ENCODE data around the gene PM20D1.

DNA sequence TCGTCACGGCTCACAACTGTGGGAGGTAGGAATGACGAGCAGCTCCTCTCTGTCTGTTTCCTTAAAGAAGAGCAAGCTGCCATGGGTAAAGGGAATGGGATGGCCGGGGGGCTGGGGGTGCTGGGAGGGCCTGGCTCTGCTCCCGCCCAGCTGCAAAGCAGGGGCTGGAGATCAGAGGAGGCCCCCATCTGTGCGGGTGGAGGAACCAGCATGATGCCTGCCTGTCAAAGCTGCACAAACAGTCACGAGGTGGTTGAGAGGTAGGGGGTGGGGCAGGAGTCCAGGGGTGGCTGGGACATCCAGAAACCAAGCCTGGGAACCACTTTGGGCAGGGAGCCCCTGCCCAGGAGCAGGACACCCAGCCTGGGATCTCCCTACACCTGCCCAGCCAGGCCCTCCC lies 49.5 kb downstream of the PM20D1 start:
- TF ChIP-seq SMC3 (IDR thresholded peaks at IDR 0.05; ENCODE audit: low read depth, low read length) (no peak), NFIC (IDR thresholded peaks at IDR 0.05; ENCODE audit: borderline replicate concordance) (no peak), GABPA (IDR thresholded peaks at IDR 0.05; ENCODE audit: low read depth) (no peak), SIN3A (IDR thresholded peaks at IDR 0.05; ENCODE audit: borderline replicate concordance, low read depth, low read length) (no peak), POLR2AphosphoS5 (IDR thresholded peaks at IDR 0.05; ENCODE audit: low read depth, low read length) (no peak), TEAD4 (IDR thresholded peaks at IDR 0.05; ENCODE audit: borderline replicate concordance, insufficient read depth) (no peak), RAD21 (IDR thresholded peaks at IDR 0.05; ENCODE audit: low read length) (no peak), FOXJ3 (CRISPR knock-in tag; IDR thresholded peaks at IDR 0.05) (no peak), EP300 (IDR thresholded peaks at IDR 0.05; ENCODE audit: borderline replicate concordance in 1 of 2, low read depth in 1 of 2, low read length in 1 of 2) (no peak)
- TF ChIP-seq, protein P1, sequence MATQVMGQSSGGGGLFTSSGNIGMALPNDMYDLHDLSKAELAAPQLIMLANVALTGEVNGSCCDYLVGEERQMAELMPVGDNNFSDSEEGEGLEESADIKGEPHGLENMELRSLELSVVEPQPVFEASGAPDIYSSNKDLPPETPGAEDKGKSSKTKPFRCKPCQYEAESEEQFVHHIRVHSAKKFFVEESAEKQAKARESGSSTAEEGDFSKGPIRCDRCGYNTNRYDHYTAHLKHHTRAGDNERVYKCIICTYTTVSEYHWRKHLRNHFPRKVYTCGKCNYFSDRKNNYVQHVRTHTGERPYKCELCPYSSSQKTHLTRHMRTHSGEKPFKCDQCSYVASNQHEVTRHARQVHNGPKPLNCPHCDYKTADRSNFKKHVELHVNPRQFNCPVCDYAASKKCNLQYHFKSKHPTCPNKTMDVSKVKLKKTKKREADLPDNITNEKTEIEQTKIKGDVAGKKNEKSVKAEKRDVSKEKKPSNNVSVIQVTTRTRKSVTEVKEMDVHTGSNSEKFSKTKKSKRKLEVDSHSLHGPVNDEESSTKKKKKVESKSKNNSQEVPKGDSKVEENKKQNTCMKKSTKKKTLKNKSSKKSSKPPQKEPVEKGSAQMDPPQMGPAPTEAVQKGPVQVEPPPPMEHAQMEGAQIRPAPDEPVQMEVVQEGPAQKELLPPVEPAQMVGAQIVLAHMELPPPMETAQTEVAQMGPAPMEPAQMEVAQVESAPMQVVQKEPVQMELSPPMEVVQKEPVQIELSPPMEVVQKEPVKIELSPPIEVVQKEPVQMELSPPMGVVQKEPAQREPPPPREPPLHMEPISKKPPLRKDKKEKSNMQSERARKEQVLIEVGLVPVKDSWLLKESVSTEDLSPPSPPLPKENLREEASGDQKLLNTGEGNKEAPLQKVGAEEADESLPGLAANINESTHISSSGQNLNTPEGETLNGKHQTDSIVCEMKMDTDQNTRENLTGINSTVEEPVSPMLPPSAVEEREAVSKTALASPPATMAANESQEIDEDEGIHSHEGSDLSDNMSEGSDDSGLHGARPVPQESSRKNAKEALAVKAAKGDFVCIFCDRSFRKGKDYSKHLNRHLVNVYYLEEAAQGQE (IDR thresholded peaks at IDR 0.05; ENCODE audit: low read depth, low read length) = no peak
- TF ChIP-seq, protein P2, sequence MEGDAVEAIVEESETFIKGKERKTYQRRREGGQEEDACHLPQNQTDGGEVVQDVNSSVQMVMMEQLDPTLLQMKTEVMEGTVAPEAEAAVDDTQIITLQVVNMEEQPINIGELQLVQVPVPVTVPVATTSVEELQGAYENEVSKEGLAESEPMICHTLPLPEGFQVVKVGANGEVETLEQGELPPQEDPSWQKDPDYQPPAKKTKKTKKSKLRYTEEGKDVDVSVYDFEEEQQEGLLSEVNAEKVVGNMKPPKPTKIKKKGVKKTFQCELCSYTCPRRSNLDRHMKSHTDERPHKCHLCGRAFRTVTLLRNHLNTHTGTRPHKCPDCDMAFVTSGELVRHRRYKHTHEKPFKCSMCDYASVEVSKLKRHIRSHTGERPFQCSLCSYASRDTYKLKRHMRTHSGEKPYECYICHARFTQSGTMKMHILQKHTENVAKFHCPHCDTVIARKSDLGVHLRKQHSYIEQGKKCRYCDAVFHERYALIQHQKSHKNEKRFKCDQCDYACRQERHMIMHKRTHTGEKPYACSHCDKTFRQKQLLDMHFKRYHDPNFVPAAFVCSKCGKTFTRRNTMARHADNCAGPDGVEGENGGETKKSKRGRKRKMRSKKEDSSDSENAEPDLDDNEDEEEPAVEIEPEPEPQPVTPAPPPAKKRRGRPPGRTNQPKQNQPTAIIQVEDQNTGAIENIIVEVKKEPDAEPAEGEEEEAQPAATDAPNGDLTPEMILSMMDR (IDR thresholded peaks at IDR 0.05) = no peak
